Skeletal muscle satellite cell (primary cell): ENCODE results near the gene HNRNPH1.

ENCODE experiments used
- H3K27me3 ChIP-seq: 2 replicates; pipeline ENCODE4 v1.7.0; 2013; ENCODE audit warnings: low read length; ENCODE audit not compliant: control insufficient read depth, insufficient read depth
- H3K36me3 ChIP-seq: 2 replicates; pipeline ENCODE4 v1.7.0; 2013; ENCODE audit warnings: mild to moderate bottlenecking, control low read depth, low read length; ENCODE audit not compliant: insufficient read depth
- H3K4me1 ChIP-seq: 2 replicates; pipeline ENCODE4 v1.7.0; 2013; ENCODE audit warnings: low read length; ENCODE audit not compliant: control insufficient read depth, insufficient read depth
- H3K4me2 ChIP-seq: 2 replicates; pipeline ENCODE4 v1.7.0; 2013; ENCODE audit warnings: mild to moderate bottlenecking, low read length
- H3K4me3 ChIP-seq: 2 replicates; pipeline ENCODE4 v1.7.0; 2013; ENCODE audit warnings: low read length
- H3K9ac ChIP-seq: 2 replicates; pipeline ENCODE4 v1.7.0; 2013; ENCODE audit warnings: mild to moderate bottlenecking, low read depth, low read length, moderate library complexity
- H3K9me3 ChIP-seq: replicated peaks from 2 replicates; pipeline ENCODE4 v1.7.0; 2013; ENCODE audit warnings: mild to moderate bottlenecking, control low read depth, low read length

Gene HNRNPH1

DNA sequence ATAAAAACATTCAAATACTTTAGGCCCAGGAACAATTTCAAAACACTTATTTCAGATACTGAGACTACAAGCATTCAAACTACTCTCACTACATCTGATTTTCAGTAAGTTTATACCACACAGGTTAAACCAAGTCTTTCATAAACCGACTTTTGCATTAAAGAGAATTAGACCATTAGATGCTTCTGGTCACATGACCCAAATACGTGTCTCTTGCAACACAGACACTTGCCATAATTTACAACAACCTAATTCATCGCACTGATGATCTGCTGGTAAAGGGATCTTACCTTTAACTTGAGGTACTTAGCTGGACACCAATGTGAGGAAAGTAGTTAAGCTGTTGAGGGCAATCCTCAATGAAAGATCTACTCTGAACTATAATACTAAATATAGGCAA, 3.2 kb downstream of the HNRNPH1 start:
- Histone ChIP-seq H3K4me2 (peak overlapping the region; percentile 95), H3K4me1 (peaks cover 38% of the 10 kb centered on the region), H3K4me3 (peak overlapping the region; percentile 80), H3K9ac (peak overlapping the region; percentile 87), H3K27me3 (no peaks in the 10 kb centered on the region), H3K36me3 (peaks cover 76% of the 10 kb centered on the region), H3K9me3 (no peaks in the 10 kb centered on the region)

DNA sequence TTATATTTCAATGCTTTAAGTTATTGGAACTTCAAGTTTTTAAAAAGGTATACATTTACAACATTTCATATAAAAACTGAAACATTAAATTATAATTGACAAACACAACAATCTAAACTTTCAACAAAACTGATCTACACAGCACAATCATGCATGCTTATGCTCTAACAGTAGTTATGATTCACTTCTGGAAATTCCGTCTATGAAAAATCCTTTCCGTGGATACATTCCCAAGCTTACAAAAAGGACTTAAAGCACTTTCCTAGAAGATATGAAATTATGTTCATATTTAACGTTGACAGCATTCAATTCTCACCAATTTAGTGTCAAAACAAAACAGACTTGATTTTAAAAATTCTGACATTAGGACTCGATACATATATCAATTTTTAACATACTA, 3.7 kb downstream of the HNRNPH1 start:
- peak overlapping the region; percentile 87 for H3K9ac ChIP-seq
- no peaks in the 10 kb centered on the region for H3K27me3 ChIP-seq
- H3K4me2 ChIP-seq: peak overlapping the region; percentile 95
- H3K9me3 ChIP-seq: no peaks in the 10 kb centered on the region
- peaks cover 34% of the 10 kb centered on the region for H3K4me1 ChIP-seq
- H3K36me3 ChIP-seq: peaks cover 81% of the 10 kb centered on the region
- H3K4me3 ChIP-seq: peak overlapping the region; percentile 80

DNA sequence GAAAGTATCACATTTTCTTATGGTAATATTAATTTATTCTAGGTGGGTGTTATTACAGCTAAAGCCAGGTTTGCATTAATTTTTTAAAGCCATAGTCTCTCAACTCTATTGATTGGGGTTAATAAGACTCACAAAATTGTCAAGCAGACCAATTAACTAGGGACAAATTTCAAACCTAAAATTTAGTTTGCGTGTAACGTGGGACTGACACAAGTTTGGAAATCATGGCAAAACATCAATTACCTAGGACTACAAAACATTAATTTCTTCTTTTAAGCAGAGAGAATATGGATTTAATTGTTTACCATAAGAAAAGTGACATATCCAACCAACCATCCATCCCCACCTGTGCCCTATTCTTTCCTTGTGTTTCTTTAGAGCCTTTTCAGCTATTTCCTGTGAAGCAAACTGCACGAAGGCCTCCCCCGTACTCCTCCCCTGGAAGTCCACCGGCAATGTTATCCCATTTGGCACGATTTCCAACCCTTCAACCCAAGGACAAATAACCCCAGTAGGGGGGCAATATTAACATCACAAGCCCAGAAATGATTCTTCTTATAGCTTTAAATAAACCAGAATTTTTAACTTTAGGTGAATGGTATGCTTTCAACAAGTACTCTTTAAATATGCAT, 4.4 kb downstream of the HNRNPH1 start:
- Histone ChIP-seq H3K4me3 (peak overlapping the region; percentile 80), H3K9ac (peak overlapping the region; percentile 87), H3K4me2 (peak overlapping the region; percentile 95), H3K36me3 (peaks cover 88% of the 10 kb centered on the region), H3K4me1 (peaks cover 27% of the 10 kb centered on the region), H3K9me3 (no peaks in the 10 kb centered on the region), H3K27me3 (no peaks in the 10 kb centered on the region)

DNA sequence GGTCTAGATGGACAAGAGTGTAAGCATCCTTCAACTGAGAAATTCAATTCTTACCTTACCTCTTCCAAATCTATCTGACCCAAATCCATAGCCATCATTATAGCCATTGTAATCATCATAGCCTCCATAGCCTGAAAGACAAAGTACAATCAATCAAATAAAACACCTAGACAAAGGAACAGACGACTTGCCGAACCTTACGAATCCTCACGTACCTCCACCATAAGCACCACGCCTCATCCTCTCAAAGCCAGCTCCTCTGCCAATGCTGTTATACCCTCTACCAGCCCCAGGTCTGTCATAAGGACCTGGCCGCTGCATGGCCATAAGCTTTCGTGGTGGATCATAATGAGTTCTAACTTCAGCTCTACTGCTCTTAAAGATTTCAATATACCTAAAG, 5.5 kb downstream of the HNRNPH1 start:
- no peak overlapping the region for H3K9ac ChIP-seq
- H3K4me2 ChIP-seq: peak overlapping the region; percentile 95
- H3K27me3 ChIP-seq: no peaks in the 10 kb centered on the region
- no peaks in the 10 kb centered on the region for H3K9me3 ChIP-seq
- peaks cover 25% of the 10 kb centered on the region for H3K4me1 ChIP-seq
- H3K36me3 ChIP-seq: peaks cover 98% of the 10 kb centered on the region
- H3K4me3 ChIP-seq: no peak overlapping the region

DNA sequence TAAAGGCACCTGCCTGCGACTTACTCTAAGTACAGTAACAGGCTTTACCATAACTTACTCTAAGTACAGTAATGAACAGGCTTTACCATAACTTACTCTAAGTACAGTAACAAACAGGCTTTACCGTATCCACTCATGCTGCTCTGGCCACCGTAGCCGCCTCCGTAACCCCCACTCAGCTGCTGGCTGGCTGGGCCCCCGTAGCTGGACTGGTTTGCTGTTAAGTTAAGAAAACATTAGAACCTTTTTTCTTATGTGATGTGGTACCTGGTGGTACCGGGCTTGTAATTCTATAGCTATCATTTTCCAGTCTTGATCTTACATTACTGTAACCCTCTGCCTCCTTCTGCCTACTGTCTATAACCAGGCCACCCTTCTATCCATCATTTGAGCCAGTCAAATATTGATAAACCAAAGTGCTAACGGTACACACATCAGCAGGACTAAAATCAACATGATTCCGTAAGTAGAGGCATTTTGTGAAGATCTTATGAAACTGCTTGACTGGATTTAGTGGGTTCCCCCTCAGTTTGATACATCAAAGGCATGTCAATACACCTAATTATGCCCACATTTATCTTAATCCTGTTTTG, 7.4 kb downstream of the HNRNPH1 start:
- no peaks in the 10 kb centered on the region for H3K27me3 ChIP-seq
- H3K9ac ChIP-seq: no peak overlapping the region
- no peak overlapping the region for H3K4me3 ChIP-seq
- no peaks in the 10 kb centered on the region for H3K9me3 ChIP-seq
- peaks cover 93% of the 10 kb centered on the region for H3K36me3 ChIP-seq
- H3K4me2 ChIP-seq: no peak overlapping the region
- H3K4me1 ChIP-seq: peaks cover 25% of the 10 kb centered on the region

DNA sequence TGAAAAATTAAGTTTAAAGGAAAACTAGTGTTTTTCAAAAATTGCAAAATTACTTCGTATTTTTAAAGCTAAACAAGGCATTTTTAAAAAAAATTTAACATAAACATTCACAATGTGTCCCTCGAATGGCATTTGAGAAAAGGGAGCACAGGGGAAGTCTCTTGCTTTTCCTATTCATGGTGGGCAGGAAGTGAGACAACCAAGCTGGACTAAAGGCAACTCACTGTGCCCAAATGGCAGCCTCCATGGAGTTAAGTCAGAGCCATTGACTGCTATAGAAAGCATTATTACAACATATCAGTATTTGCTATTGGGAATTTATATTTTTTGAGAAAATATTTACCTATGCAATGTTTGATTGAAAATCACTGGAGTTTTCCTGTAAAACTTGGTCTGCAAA, 8.3 kb downstream of the HNRNPH1 start:
- Histone ChIP-seq H3K4me3 (no peak overlapping the region), H3K4me1 (peaks cover 16% of the 10 kb centered on the region), H3K27me3 (no peaks in the 10 kb centered on the region), H3K36me3 (peaks cover 93% of the 10 kb centered on the region), H3K9ac (no peak overlapping the region), H3K4me2 (no peak overlapping the region), H3K9me3 (no peaks in the 10 kb centered on the region)

DNA sequence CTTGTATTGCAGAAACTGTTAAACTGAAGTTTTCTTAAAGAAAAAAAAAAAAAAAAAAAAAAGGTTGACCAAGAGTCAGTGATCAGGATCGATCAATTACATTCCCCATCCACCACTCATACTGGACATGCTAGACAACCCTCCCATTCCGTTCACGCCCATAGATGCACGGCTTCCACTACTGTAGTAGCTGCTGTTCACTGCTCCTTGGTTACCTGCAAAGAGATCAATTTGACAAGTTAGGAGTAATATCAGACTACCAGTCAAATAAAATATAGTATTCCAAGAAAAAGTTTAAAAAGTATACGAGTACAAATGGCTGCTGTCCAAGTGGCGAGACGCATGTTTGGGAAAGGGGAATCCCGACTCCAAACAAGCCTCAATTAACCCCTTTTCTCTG, 8.7 kb downstream of the HNRNPH1 start:
- no peak overlapping the region for H3K4me2 ChIP-seq
- peaks cover 15% of the 10 kb centered on the region for H3K4me1 ChIP-seq

DNA sequence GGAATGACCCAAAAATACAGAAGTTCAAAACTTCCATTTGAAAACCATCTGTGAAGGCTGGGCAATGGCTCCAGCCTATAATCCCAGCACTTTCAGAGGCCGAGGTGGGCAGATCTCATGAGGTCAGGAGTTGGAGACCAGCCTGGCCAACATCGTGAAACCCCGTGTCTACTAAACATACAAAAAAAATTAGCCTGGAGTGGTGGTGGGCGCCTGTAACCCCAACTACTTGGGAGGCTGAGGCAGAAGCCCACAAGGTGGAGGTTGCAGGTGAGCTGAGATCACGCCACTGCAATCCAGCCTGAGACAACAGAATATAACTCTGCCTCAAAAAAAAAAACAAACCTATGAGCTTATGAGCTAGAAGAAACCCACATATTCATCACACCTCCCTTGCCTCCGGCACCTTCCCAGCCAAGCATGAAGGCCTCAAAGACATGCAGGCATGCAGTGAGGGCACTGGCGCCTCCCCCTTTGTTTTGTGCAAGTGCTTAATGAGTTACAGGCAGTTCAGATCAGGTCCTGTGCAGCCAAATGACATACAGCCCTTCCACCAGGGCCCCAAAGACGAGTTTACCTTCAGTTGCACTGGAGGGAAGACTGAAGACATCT, 9.9 kb downstream of the HNRNPH1 start:
- Histone ChIP-seq H3K36me3 (peaks cover 89% of the 10 kb centered on the region), H3K27me3 (no peaks in the 10 kb centered on the region), H3K4me3 (no peak overlapping the region), H3K9me3 (no peaks in the 10 kb centered on the region), H3K4me1 (peaks cover 6% of the 10 kb centered on the region), H3K4me2 (no peak overlapping the region), H3K9ac (no peak overlapping the region)

More for the DNA sequence above, 8.7 kb downstream of the HNRNPH1 start:
- Histone ChIP-seq H3K4me3 (no peak overlapping the region), H3K9ac (no peak overlapping the region), H3K9me3 (no peaks in the 10 kb centered on the region), H3K27me3 (no peaks in the 10 kb centered on the region), H3K36me3 (peaks cover 93% of the 10 kb centered on the region)

DNA sequence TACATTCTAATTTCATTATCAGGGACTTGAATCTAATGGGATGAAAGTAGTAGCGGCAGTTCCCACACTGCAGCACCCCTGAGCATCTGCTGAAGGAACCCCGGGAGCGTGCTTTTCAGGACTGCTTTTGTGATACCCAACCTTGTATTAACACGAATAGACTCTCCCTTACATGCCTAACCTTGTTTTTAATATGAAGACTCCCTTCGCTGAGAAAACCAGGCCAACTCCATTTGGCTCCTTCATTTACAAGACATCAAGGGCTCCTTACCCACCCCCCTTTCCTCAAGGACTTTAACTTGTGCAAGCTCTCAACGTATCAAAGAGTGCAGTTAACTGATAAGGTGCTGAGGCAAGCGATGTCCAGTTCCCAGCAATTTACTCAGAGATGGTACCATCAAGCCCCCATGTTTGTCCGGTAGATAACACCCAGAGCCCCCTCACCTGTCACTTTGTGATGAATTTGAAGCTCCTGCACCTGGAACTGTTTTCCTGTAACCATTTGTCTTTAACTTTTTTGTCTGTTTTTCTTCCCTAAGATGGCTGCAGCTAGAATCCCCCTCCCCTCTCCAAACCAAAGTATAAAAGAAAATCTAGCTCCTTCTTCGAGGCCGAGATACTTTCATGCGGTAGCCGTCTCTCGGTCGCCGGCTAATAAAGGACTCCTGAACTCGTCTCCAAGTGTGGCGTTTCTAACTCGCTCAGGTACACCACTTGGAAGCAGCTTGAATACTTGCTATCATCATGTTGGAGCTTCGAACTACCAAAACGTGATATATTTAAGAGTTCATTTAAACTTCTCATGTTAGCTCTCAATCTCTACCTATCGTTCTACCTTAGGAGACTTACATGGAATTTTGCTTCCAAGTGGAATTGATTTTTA, 10.7 kb downstream of the HNRNPH1 start:
- Histone ChIP-seq H3K36me3 (peaks cover 88% of the 10 kb centered on the region), H3K4me2 (no peak overlapping the region), H3K9ac (no peak overlapping the region), H3K9me3 (no peaks in the 10 kb centered on the region), H3K4me1 (peaks cover 4% of the 10 kb centered on the region), H3K4me3 (no peak overlapping the region), H3K27me3 (no peaks in the 10 kb centered on the region)

DNA sequence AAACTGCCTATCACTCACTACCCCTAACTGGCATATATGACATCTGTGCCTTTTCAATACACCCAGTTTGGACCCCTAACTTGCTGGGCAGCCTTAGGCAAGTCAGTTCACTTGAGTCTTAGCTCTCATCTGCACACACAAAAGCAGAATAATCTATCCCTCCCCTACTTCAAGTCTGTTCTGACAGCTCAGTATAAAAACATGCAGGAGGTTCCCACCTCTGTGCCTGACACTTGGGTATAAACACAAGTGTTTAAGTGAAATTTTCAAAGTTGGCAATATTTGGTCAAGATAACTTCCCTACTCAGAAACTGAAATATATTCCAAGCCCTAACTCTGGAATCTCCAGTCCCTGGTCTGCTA, 12.6 kb downstream of the HNRNPH1 start:
- Histone ChIP-seq H3K36me3 (peaks cover 88% of the 10 kb centered on the region), H3K27me3 (no peaks in the 10 kb centered on the region), H3K4me1 (peaks cover 4% of the 10 kb centered on the region), H3K9me3 (no peaks in the 10 kb centered on the region), H3K9ac (no peak overlapping the region), H3K4me3 (no peak overlapping the region), H3K4me2 (no peak overlapping the region)

DNA sequence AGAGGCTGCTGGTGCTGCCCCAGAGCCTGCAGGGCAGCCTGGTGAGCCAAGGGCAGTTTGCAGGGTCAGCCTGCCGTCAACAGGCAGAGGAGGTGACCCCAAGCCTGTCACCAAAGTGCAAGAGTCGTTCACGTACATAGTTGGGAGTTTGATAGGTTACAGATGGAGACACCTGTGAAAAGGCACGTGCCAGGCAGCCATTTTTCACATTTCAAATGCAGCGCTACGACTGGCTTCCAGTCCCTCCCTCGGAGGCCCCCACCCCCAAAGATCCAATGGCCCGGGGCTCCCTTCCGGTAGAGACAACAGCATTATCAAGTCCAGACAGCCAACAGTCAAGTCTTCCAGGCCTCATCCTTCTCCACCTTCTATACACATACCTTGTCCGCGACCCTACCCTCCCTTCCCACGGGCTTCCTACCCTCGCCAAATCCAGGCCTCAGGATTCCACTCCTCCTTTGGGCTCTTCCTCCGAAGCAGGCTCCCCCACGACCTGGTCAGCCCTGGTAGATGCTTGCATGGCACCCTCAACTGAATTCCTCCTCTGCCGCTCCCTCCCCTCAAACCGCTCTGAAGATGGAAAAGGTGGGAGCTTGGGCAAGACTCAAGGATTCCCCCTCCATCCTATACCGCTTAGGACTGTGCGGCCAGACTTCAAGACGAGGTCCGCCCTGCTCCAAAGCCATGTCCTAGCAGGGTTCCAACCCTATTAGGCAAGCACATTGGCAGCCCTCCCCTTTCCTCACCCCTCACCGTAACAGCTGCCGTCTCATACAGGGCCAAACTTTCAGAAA, 13.2 kb downstream of the HNRNPH1 start:
- Histone ChIP-seq H3K4me1 (peaks cover 4% of the 10 kb centered on the region), H3K9ac (no peak overlapping the region), H3K9me3 (no peaks in the 10 kb centered on the region), H3K4me2 (no peak overlapping the region), H3K4me3 (no peak overlapping the region), H3K27me3 (no peaks in the 10 kb centered on the region), H3K36me3 (peaks cover 88% of the 10 kb centered on the region)
